Upper lobe of left lung (tissue), 4 donors: ENCODE results near the gene SIGLEC5.

Experiments
- CTCF ChIP-seq, 6 experiments: fragments of 450-650 bp in 4 of 6; fragments of 200-600 bp in 2 of 6; sonication (generic) in 2 of 6; IDR thresholded peaks; one replicate each; pipeline ENCODE4 v1.5.1; 2016 to 2019; ENCODE audit warnings: antibody characterized with exemption in 6 of 6
- EP300 ChIP-seq, 4 donors: sonication (generic); formaldehyde crosslinking; IDR thresholded peaks; one replicate each; pipeline ENCODE4 v1.5.1; 2017; ENCODE audit warnings: antibody characterized with exemption in 4 of 4, control low read depth in 2 of 4

GRCh38 chr19:51594774-51595109 is 35.5 kb downstream of the SIGLEC5 start:
- no peak for TF ChIP-seq CTCF (IDR thresholded peaks at IDR 0.05)
- TF ChIP-seq EP300 (IDR thresholded peaks at IDR 0.05), result no peak
